ENCODE measurements around the gene IGSF23.

- no peak for TF ChIP-seq CTCF (IDR thresholded peaks at IDR 0.05)
- TF ChIP-seq POLR2A (IDR thresholded peaks at IDR 0.05) = no peak
Observed at GRCh38 chr19:44580366-44580895, 32.9 kb upstream of the IGSF23 start.
